ENCODE data around the gene MFAP4.

DNA sequence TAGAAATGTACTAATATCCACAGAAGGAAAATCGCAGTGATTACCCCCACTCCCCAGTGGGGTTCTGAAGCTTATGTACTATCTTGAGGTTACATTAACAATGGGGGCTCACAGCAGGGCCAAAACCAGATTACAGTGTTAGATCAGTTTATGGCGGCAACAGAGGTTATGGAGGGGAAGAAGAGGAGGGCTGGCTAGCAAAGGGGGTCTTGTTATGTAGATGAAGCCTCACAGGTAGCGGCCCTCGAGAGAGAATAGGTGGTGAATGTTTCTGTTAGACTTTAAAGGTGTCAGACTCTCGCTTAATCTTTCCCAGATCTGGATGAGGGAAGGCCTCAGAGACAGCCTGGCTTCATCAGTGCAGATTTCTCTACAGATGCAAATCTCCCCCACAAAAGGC lies 46.3 kb upstream of the MFAP4 start:
- TF ChIP-seq, protein P1, sequence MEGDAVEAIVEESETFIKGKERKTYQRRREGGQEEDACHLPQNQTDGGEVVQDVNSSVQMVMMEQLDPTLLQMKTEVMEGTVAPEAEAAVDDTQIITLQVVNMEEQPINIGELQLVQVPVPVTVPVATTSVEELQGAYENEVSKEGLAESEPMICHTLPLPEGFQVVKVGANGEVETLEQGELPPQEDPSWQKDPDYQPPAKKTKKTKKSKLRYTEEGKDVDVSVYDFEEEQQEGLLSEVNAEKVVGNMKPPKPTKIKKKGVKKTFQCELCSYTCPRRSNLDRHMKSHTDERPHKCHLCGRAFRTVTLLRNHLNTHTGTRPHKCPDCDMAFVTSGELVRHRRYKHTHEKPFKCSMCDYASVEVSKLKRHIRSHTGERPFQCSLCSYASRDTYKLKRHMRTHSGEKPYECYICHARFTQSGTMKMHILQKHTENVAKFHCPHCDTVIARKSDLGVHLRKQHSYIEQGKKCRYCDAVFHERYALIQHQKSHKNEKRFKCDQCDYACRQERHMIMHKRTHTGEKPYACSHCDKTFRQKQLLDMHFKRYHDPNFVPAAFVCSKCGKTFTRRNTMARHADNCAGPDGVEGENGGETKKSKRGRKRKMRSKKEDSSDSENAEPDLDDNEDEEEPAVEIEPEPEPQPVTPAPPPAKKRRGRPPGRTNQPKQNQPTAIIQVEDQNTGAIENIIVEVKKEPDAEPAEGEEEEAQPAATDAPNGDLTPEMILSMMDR (tag by site-specific recombination; IDR thresholded peaks at IDR 0.05), result no peak
- TF ChIP-seq ZSCAN30 (tag by site-specific recombination; IDR thresholded peaks at IDR 0.05), result no peak
- TF ChIP-seq ZNF701 (tag by site-specific recombination; IDR thresholded peaks at IDR 0.05), result no peak
- TF ChIP-seq TRIM28 (IDR thresholded peaks at IDR 0.05; ENCODE audit: borderline replicate concordance, low read length), result no peak
- TF ChIP-seq ZBTB26 (tag by site-specific recombination; optimal IDR thresholded peaks at IDR 0.05), result no peak
- no peak for TF ChIP-seq ZNF398 (tag by site-specific recombination; IDR thresholded peaks at IDR 0.05)
- TF ChIP-seq, protein P2, sequence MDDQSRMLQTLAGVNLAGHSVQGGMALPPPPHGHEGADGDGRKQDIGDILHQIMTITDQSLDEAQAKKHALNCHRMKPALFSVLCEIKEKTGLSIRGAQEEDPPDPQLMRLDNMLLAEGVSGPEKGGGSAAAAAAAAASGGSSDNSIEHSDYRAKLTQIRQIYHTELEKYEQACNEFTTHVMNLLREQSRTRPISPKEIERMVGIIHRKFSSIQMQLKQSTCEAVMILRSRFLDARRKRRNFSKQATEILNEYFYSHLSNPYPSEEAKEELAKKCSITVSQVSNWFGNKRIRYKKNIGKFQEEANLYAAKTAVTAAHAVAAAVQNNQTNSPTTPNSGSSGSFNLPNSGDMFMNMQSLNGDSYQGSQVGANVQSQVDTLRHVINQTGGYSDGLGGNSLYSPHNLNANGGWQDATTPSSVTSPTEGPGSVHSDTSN (CRISPR knock-in tag; IDR thresholded peaks at IDR 0.05), result no peak
- TF ChIP-seq ZNF404 (tag by site-specific recombination; IDR thresholded peaks at IDR 0.05), result no peak
- TF ChIP-seq KLF9 (tag by site-specific recombination; IDR thresholded peaks at IDR 0.05; ENCODE audit: low read depth), result no peak
- TF ChIP-seq SP2 (tag by site-specific recombination; IDR thresholded peaks at IDR 0.05), result no peak
- no peak for TF ChIP-seq ZNF16 (tag by site-specific recombination; IDR thresholded peaks at IDR 0.05; ENCODE audit: low read depth)
